Smooth muscle cell (in vitro differentiated cells): Measurements from ENCODE around the gene FOSL1. TPM values are rescaled to one million over a fixed set of nuclear protein-coding genes. Genes with fewer than 3 reads are reported as not detected.

Experiments
- DNase-seq: peaks from one replicate; lab custom pipeline; 2025; ENCODE audit not compliant: unreplicated experiment; lab: John Stamatoyannopoulos, UW
- H2AFZ ChIP-seq: fragments of 200-600 bp; sonication (generic); 2 replicates; pipeline ENCODE4 v1.6.0; 2016; ENCODE audit warnings: antibody characterized with exemption, low read depth, mild to moderate bottlenecking
- H3F3A ChIP-seq: fragments of 200-600 bp; sonication (generic); 2 replicates; pipeline ENCODE4 v1.6.0; 2017; ENCODE audit warnings: antibody characterized with exemption, low read depth
- H3K27ac ChIP-seq: fragments of 200-600 bp; sonication (generic); 2 replicates; pipeline ENCODE4 v1.5.1; 2016; ENCODE audit warnings: low read depth, mild to moderate bottlenecking
- H3K27me3 ChIP-seq: fragments of 200-600 bp; sonication (generic); 2 replicates; pipeline ENCODE4 v1.6.1; 2016; ENCODE audit warnings: low read depth, mild to moderate bottlenecking
- H3K36me3 ChIP-seq: fragments of 200-600 bp; sonication (generic); 2 replicates; pipeline ENCODE4 v1.5.1; 2016; ENCODE audit warnings: low read depth
- H3K4me1 ChIP-seq: fragments of 200-600 bp; sonication (generic); 2 replicates; pipeline ENCODE4 v1.5.1; 2016; ENCODE audit warnings: low read depth
- H3K4me2 ChIP-seq: fragments of 200-600 bp; sonication (generic); 2 replicates; pipeline ENCODE4 v1.6.0; 2016; ENCODE audit warnings: mild to moderate bottlenecking
- H3K4me3 ChIP-seq: fragments of 200-600 bp; sonication (generic); 2 replicates; pipeline ENCODE4 v1.5.1; 2016; ENCODE audit warnings: mild to moderate bottlenecking
- H3K79me2 ChIP-seq: fragments of 200-600 bp; sonication (generic); 2 replicates; pipeline ENCODE4 v1.6.0; 2016; ENCODE audit warnings: low read depth, mild to moderate bottlenecking
- H3K9ac ChIP-seq: fragments of 200-600 bp; sonication (generic); 2 replicates; pipeline ENCODE4 v1.6.0; 2016; ENCODE audit warnings: low read depth
- H3K9me3 ChIP-seq: fragments of 200-600 bp; sonication (generic); replicated peaks from 2 replicates; pipeline ENCODE4 v1.5.1; 2016; ENCODE audit warnings: low read depth
- H4K20me1 ChIP-seq: fragments of 200-600 bp; sonication (generic); 2 replicates; pipeline ENCODE4 v1.6.0; 2016; ENCODE audit warnings: low read depth
- WGBS: methylation state at CpG from one replicate; pipeline ENCODE4 v1.1.7; 2016; ENCODE audit warnings: low lambda C conversion rate; 5-methylcytosine and 5-hydroxymethylcytosine counted together
- polyA plus RNA-seq: library from polyadenylated mRNA; unstranded; fragments of >200 nt; fragmentation: Nextera tagmentation; extraction: Ambion mirVana; gene quantifications from 2 replicates; pipeline ENCODE4 v1.2.1, GENCODE V29; 2016
- total RNA-seq: library from RNA; depleted of rRNA; stranded (reverse); fragments of >200 nt; gene quantifications from 2 replicates; pipeline ENCODE4 v1.2.3, GENCODE V29; 2014
- TF ChIP-seq, protein P1 (sequence below): fragments of 200-600 bp; sonication (generic); IDR thresholded peaks from 2 replicates; pipeline ENCODE4 v1.5.1; 2017; ENCODE audit warnings: borderline replicate concordance, mild to moderate bottlenecking, antibody characterized with exemption; ENCODE audit not compliant: insufficient read depth, poor library complexity, severe bottlenecking

FOSL1 gene
- total and polyA plus RNA-seq, 2 experiments from 2014 or later: 15.8 to 26.1 TPM

DNA sequence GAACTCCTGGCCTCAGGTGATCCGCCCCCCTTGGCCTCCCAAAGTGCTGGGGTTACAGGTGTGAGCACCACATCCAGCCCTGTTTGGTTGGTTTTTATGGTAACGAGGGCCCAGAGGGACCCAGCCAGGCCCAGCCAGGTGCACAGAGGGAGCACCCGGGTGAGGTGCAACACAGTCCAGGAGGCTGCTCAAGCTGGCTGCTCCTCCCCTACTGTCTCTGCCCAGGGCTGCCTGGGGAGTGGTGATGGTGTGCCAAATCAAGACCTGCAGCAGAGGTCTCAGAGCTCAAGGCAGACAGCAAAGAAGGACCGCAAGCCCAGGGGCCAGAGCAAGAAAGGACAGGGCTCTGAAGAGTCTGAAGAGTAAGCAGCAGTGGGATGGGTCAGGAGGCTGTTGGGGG is 46.5 kb upstream of the FOSL1 start:
- Histone ChIP-seq H3K27me3 (no peaks in the 10 kb centered on the region), H3K4me1 (peaks cover 5% of the 10 kb centered on the region), H4K20me1 (no peaks in the 10 kb centered on the region), H3F3A (no peaks in the 10 kb centered on the region), H3K79me2 (no peaks in the 10 kb centered on the region), H3K4me2 (no peak overlapping the region), H3K36me3 (no peaks in the 10 kb centered on the region), H3K4me3 (no peak overlapping the region), H3K9me3 (no peaks in the 10 kb centered on the region), H3K9ac (no peak overlapping the region), H3K27ac (no peak overlapping the region), H2AFZ (no peak overlapping the region)
- TF ChIP-seq, protein P1, sequence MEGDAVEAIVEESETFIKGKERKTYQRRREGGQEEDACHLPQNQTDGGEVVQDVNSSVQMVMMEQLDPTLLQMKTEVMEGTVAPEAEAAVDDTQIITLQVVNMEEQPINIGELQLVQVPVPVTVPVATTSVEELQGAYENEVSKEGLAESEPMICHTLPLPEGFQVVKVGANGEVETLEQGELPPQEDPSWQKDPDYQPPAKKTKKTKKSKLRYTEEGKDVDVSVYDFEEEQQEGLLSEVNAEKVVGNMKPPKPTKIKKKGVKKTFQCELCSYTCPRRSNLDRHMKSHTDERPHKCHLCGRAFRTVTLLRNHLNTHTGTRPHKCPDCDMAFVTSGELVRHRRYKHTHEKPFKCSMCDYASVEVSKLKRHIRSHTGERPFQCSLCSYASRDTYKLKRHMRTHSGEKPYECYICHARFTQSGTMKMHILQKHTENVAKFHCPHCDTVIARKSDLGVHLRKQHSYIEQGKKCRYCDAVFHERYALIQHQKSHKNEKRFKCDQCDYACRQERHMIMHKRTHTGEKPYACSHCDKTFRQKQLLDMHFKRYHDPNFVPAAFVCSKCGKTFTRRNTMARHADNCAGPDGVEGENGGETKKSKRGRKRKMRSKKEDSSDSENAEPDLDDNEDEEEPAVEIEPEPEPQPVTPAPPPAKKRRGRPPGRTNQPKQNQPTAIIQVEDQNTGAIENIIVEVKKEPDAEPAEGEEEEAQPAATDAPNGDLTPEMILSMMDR: no peak
- 89% methylated on average over 4 of the region's 4 CpGs for whole genome bisulfite sequencing
- no peak for DNase-seq

DNA sequence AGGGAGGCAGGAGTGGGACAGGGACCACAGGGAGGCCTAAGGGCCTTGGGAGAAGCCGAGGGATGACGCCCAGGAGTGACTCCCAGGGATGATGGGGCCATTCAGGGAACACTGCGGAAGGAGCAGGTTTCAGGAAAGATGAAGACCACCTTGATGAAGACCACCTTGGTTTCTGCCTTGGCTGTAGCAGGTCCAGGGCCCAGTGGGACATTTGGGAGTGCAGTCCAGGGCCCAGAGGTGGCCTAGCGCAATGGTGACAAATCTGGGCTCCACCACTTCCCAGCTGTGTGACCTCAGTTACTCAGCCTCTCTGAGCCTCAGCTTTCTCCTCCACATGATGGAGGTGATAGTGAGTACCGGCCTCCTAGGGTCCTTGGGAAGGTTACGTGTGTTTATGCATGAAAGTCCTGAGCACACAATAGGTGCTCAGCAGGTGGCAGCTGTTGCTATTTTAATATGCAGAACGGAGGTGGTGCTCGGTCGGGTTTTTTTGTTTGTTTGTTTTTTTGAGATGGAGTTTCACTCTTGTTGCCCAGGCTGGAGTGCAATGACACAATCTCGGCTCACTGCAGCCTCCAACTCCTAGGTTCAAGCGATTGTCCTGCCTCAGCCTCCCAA is 45.9 kb upstream of the FOSL1 start:
- Histone ChIP-seq H3K9ac (no peak overlapping the region), H4K20me1 (no peaks in the 10 kb centered on the region), H3K4me3 (no peak overlapping the region), H3K36me3 (no peaks in the 10 kb centered on the region), H2AFZ (no peak overlapping the region), H3K4me2 (no peak overlapping the region), H3K79me2 (no peaks in the 10 kb centered on the region), H3K9me3 (no peaks in the 10 kb centered on the region), H3K27me3 (no peaks in the 10 kb centered on the region), H3K27ac (no peak overlapping the region), H3K4me1 (peaks cover 5% of the 10 kb centered on the region), H3F3A (no peaks in the 10 kb centered on the region)
- 78% methylated on average over 11 of the region's 11 CpGs for WGBS
- TF ChIP-seq, protein P1: no peak
- DNase-seq: no peak

DNA sequence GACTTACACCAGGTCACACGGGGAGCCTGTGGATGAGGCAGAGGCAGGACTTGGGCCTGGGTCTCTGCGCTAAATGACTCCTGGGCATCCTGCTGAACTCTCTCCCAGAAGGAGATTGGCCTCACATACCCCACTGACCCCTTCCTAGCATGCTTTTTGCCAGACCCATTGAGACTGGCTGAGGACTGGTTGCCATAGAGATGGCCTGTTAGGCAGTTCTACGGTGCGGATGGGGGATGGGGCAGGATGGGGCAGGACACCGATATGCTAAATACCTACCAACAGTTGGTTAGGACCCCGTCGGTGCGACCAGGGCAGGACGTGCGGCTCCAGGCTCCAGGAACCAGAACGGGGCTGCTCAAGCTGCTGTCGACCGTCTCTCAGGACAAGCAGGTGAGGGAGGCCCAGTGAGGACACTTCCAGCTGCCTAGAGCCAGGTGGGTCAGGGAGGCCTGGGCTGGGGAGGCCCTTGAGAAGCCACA is 45.3 kb upstream of the FOSL1 start, which contains the start of gene TSGA10IP:
TSS of gene TSGA10IP (plus strand) at position 51 of the 482 bp plus-strand sequence. CDS start at position 247, 196 bp downstream.
- 65% methylated on average over 13 of the region's 13 CpGs for WGBS
- no peaks in the 10 kb centered on the region for H4K20me1 ChIP-seq

More for the DNA sequence above, 45.3 kb upstream of the FOSL1 start, which contains the start of gene TSGA10IP:
- H3K4me3 ChIP-seq: no peak within 1 kb of the TSS
- H2AFZ ChIP-seq: no peak within 1 kb of the TSS
- H3K27me3 ChIP-seq: no peaks in the 10 kb centered on the region
- no peak within 1 kb of the TSS for H3K27ac ChIP-seq
- TF ChIP-seq, protein P1: no peak
- DNase-seq: no peak
- no peaks in the 10 kb centered on the region for H3K36me3 ChIP-seq
- H3F3A ChIP-seq: no peaks in the 10 kb centered on the region
- H3K9me3 ChIP-seq: no peaks in the 10 kb centered on the region
- H3K4me1 ChIP-seq: peaks cover 5% of the 10 kb centered on the region
- no peak within 1 kb of the TSS for H3K9ac ChIP-seq
- H3K79me2 ChIP-seq: no peaks in the 10 kb centered on the region
- H3K4me2 ChIP-seq: no peak within 1 kb of the TSS
